ENCODE results near the gene LRRC52.

GRCh38 chr1:165527251-165528007 lies 16.4 kb upstream of the LRRC52 start:
- TF ChIP-seq POLR2A (IDR thresholded peaks at IDR 0.05) (no peak), POLR2AphosphoS5 (IDR thresholded peaks at IDR 0.05) (no peak), CTCF (IDR thresholded peaks at IDR 0.05) (no peak)
